ENCODE results near the gene UBXN1.

Gene UBXN1

DNA sequence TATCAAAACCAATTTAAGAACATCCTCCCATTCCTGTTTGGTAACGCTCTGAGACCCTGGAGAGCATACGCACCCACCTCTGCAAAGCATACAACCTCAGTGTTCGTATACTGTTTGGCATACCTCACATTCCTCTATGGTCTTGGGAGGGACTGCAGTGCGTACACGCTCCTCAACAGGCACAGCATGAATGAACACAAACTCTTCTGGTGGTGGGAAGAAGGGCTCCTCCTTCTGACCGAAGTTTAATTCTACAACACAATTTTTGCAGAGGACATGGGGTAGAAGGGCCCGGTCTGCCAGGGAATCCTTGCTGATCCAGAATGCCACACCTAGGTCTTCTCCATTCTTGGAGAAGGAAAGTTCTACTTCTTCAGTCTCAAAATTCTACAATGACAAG, 43.1 kb upstream of the UBXN1 start:
- TF ChIP-seq SPI1 (IDR thresholded peaks at IDR 0.05; ENCODE audit: low read depth, low read length) (no peak), POLR2A (IDR thresholded peaks at IDR 0.05; ENCODE audit: low read depth, low read length) (no peak), POLR2AphosphoS5 (IDR thresholded peaks at IDR 0.05; ENCODE audit: low read depth, low read length) (no peak), TAF1 (IDR thresholded peaks at IDR 0.05; ENCODE audit: low read depth, low read length) (no peak), PAX5 (IDR thresholded peaks at IDR 0.05; ENCODE audit: insufficient read depth, low read length, severe bottlenecking) (no peak), POU2F2 (IDR thresholded peaks at IDR 0.05; ENCODE audit: low read depth, low read length) (no peak)
- no peak for FAIRE-seq
- DNase-seq (ENCODE audit: insufficient read length, low spot score) = no peak

DNA sequence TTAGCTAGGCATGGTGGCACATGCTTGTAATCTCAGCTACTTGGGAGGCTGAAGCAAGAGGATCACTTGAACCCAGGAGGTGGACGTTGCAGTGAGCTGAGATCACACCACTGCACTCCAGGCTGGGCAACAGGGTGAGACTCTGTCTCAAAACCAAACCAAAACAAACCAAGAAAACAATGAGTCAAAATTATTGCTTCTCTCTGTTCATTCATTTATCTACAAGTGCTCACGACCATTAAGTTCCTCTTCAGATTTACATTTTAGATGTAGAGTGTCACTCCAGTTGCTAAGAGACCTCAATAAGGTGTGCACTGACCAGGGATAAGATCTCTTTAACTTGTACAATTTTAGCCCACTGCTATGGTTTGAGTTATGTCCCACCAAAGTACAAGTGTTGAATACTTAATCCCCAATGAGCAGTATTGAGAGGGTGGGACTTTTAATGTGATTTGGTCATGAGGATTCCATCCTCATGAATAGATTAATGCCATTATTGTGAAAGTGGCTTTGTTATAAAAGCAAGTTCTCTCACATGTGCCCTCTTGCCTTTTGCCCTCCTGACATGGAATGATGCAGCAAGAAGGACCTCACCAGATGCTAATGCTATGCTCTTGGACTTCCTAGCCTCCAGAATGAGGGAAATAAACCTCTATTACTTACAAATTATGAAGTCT, 40.6 kb upstream of the UBXN1 start:
- DNase-seq (ENCODE audit: insufficient read length, low spot score) (no peak), FAIRE-seq (no peak)
- TF ChIP-seq PAX5 (IDR thresholded peaks at IDR 0.05; ENCODE audit: insufficient read depth, low read length, severe bottlenecking) (no peak), POU2F2 (IDR thresholded peaks at IDR 0.05; ENCODE audit: low read depth, low read length) (no peak), SPI1 (IDR thresholded peaks at IDR 0.05; ENCODE audit: low read depth, low read length) (no peak), POLR2A (IDR thresholded peaks at IDR 0.05; ENCODE audit: low read depth, low read length) (no peak), TAF1 (IDR thresholded peaks at IDR 0.05; ENCODE audit: low read depth, low read length) (no peak), POLR2AphosphoS5 (IDR thresholded peaks at IDR 0.05; ENCODE audit: low read depth, low read length) (no peak)

DNA sequence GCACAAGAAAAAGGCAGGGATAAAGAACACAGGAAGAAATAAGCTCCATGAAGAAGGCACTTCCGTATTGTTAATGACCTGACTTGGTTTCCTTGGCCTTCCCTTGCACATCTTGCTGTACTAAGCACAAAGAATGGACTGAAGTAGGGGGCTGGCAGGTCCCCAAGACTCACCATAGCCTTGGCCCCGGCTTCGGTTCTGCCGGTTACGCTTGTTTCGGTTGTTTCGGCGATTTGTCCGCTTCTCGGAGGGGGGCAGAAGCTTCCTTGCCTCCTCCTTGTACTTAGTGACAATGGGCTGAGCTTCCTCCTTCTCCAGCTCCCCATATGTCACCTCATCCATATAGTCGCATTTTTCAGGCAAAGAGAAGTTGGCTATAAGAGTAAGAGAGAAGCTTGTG, 37.9 kb upstream of the UBXN1 start:
- DNase-seq (ENCODE audit: insufficient read length, low spot score) (no peak), FAIRE-seq (no peak)
- TF ChIP-seq POLR2A (IDR thresholded peaks at IDR 0.05; ENCODE audit: low read depth, low read length) (no peak), POLR2AphosphoS5 (IDR thresholded peaks at IDR 0.05; ENCODE audit: low read depth, low read length) (no peak), SPI1 (IDR thresholded peaks at IDR 0.05; ENCODE audit: low read depth, low read length) (no peak), POU2F2 (IDR thresholded peaks at IDR 0.05; ENCODE audit: low read depth, low read length) (no peak), PAX5 (IDR thresholded peaks at IDR 0.05; ENCODE audit: insufficient read depth, low read length, severe bottlenecking) (no peak), TAF1 (IDR thresholded peaks at IDR 0.05; ENCODE audit: low read depth, low read length) (no peak)

DNA sequence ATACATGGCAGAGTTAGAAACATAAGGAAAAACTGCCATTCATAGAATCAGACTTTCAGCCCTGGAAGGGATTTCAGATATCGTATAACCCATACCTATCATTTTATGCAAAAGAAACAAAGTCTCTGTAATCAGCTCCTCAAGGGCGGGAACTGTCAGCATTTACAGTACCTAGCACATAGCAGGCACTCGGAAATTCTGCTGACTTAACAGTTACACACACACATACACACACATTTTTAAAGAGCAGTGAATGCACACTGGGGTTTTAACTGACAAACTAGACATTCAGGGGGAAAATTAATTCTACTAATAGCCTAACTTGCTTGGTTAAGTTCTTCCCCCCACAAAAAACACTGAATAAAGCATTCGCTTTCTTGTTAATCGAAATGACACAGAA, 37.3 kb upstream of the UBXN1 start:
- FAIRE-seq (no peak), DNase-seq (ENCODE audit: insufficient read length, low spot score) (no peak)
- no peak for TF ChIP-seq TAF1 (IDR thresholded peaks at IDR 0.05; ENCODE audit: low read depth, low read length)
- no peak for TF ChIP-seq POLR2AphosphoS5 (IDR thresholded peaks at IDR 0.05; ENCODE audit: low read depth, low read length)
- TF ChIP-seq SPI1 (IDR thresholded peaks at IDR 0.05; ENCODE audit: low read depth, low read length) = no peak
- TF ChIP-seq POLR2A (IDR thresholded peaks at IDR 0.05; ENCODE audit: low read depth, low read length) = no peak
- TF ChIP-seq POU2F2 (IDR thresholded peaks at IDR 0.05; ENCODE audit: low read depth, low read length) = no peak
- no peak for TF ChIP-seq PAX5 (IDR thresholded peaks at IDR 0.05; ENCODE audit: insufficient read depth, low read length, severe bottlenecking)

DNA sequence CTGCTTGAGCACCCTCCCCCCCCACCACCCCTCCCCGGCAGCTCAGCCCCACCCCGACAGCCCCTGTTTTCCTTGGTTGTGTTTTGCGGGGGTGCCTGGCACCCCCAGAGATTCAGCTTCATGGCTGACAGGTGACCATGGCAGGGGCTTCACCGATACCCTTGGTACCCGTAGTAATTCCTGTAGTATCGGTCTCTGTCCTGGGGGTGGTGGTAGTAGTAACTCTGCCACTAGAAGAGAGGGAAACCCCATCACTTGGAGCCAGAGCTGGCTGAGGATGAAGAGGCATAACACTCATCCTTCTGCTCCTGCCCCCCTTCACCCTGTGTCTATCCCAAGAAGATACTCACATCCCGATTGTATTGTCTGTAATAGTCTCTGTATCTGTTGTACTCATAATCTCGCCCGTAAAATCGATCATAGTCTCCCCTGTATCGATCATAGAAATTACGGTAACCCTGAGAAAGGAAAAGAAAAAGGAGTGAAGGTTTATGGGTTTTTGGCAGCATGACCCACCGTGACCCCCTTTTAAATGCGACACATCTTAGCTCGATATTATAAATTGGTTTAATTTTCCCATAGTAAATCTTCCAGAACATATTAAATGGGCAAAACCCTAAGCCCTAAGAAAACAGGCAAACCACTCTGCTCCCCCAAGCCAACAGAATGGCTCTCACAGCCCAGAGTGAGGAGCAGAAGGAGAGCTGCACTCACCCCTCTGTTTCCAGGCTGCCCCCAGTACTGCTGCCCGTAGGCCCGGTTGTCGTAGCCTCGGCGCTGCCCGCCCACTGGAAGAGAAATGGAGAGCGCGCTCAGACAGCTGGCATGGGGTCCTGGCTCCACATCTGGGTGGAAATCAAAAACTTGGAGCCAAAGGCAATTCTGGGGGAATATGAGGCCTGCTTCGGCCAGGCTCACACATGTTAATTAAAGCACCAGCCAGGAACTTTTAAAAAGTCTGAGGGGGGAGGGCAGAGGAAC, 36.6 kb upstream of the UBXN1 start:
- DNase-seq (ENCODE audit: insufficient read length, low spot score) (no peak), FAIRE-seq (no peak)
- TF ChIP-seq POLR2A (IDR thresholded peaks at IDR 0.05; ENCODE audit: low read depth, low read length) (no peak), TAF1 (IDR thresholded peaks at IDR 0.05; ENCODE audit: low read depth, low read length) (no peak), SPI1 (IDR thresholded peaks at IDR 0.05; ENCODE audit: low read depth, low read length) (no peak), POLR2AphosphoS5 (IDR thresholded peaks at IDR 0.05; ENCODE audit: low read depth, low read length) (no peak), PAX5 (IDR thresholded peaks at IDR 0.05; ENCODE audit: insufficient read depth, low read length, severe bottlenecking) (no peak), POU2F2 (IDR thresholded peaks at IDR 0.05; ENCODE audit: low read depth, low read length) (no peak)

DNA sequence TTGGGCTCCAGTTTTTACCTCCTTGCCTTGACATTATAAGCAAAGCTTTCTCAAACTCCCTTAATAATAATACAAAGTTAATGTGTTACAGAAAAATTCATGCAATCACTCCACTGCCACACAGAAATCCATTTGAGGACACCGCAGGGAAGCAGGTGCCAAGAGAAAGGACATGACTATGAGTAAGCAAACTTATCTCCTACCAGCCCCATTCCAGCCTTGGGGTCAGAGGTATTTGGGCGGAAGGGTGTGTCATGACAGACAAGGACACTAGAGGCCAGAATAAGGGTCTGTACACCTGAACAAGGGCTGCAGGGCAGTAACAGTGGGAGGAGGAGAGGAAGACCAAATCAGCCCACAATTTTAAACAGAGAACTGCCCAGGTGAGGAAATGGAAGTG, 34.5 kb upstream of the UBXN1 start:
- FAIRE-seq (no peak), DNase-seq (ENCODE audit: insufficient read length, low spot score) (no peak)
- no peak for TF ChIP-seq POU2F2 (IDR thresholded peaks at IDR 0.05; ENCODE audit: low read depth, low read length)
- no peak for TF ChIP-seq POLR2A (IDR thresholded peaks at IDR 0.05; ENCODE audit: low read depth, low read length)
- TF ChIP-seq TAF1 (IDR thresholded peaks at IDR 0.05; ENCODE audit: low read depth, low read length) = no peak
- TF ChIP-seq POLR2AphosphoS5 (IDR thresholded peaks at IDR 0.05; ENCODE audit: low read depth, low read length) = no peak
- TF ChIP-seq SPI1 (IDR thresholded peaks at IDR 0.05; ENCODE audit: low read depth, low read length) = no peak
- TF ChIP-seq PAX5 (IDR thresholded peaks at IDR 0.05; ENCODE audit: insufficient read depth, low read length, severe bottlenecking) = no peak

DNA sequence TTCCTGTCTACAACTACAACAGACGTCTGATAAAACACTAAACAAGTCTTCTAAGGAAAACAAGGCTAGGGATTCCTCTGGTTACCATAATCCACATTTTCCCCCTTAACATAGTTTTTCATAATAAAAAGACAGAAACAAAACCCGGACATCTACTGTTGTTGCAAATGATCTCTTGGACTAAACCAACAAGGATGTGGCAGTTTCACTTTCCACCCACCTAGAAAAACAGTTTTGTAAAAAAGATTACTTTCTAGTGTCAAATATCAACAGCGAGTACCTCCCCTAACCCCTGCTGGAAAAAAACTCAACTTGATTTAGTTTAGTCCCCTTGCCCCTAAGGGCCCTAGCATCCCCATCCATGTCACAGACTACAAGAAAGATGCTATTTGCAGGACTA, 34.0 kb upstream of the UBXN1 start:
- DNase-seq (ENCODE audit: insufficient read length, low spot score) (no peak), FAIRE-seq (no peak)
- TF ChIP-seq POLR2A (IDR thresholded peaks at IDR 0.05; ENCODE audit: low read depth, low read length) (no peak), PAX5 (IDR thresholded peaks at IDR 0.05; ENCODE audit: insufficient read depth, low read length, severe bottlenecking) (no peak), TAF1 (IDR thresholded peaks at IDR 0.05; ENCODE audit: low read depth, low read length) (no peak), POLR2AphosphoS5 (IDR thresholded peaks at IDR 0.05; ENCODE audit: low read depth, low read length) (no peak), POU2F2 (IDR thresholded peaks at IDR 0.05; ENCODE audit: low read depth, low read length) (no peak), SPI1 (IDR thresholded peaks at IDR 0.05; ENCODE audit: low read depth, low read length) (no peak)

DNA sequence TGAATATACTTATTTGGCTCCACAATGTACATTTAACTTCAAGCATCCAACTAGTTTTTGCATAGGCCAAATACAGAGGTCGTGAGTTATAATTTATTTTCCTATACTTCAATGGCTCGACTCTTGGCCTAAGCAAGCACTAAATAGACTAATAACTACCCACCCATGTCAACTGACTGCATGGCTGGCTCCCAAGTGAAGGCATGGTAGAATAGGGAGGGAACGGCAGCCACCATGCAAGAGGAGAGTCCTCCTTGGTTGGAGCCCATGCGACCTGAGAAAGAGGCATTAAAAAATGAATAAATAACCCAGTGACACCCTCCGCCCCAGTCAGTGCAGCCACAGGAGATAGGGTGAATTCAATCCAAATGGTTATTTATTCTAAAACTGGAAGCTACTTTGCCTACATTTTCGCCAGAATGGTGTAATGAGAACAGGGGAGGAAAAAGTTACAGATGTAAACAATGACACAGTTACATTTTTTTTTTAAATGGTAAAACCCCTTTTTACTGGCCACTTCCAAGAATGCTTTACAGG, 33.5 kb upstream of the UBXN1 start:
- no peak for FAIRE-seq
- TF ChIP-seq PAX5 (IDR thresholded peaks at IDR 0.05; ENCODE audit: insufficient read depth, low read length, severe bottlenecking) (no peak), TAF1 (IDR thresholded peaks at IDR 0.05; ENCODE audit: low read depth, low read length) (no peak), POLR2A (IDR thresholded peaks at IDR 0.05; ENCODE audit: low read depth, low read length) (no peak), POLR2AphosphoS5 (IDR thresholded peaks at IDR 0.05; ENCODE audit: low read depth, low read length) (no peak), SPI1 (IDR thresholded peaks at IDR 0.05; ENCODE audit: low read depth, low read length) (no peak), POU2F2 (IDR thresholded peaks at IDR 0.05; ENCODE audit: low read depth, low read length) (no peak)
- no peak for DNase-seq (ENCODE audit: insufficient read length, low spot score)

DNA sequence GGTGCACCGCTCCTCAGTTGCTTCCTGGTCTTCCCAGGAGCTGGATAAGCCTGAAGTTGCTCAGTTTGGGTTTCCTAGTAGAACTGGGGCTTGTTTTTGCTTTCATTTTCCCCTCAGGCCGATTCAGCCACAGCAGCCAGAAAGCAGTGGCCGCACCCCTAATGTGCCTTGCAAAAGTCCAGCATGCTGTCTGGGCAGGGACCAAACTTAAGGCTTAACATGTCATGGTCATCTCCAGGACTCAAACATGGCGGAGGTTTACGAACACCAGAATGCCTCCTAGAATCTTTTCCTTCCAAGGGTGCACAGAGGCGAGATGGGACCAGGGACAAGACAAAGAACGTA, 31.1 kb upstream of the UBXN1 start:
- DNase-seq (ENCODE audit: insufficient read length, low spot score) (no peak), FAIRE-seq (peak; percentile 50)
- no peak for TF ChIP-seq PAX5 (IDR thresholded peaks at IDR 0.05; ENCODE audit: insufficient read depth, low read length, severe bottlenecking)
- no peak for TF ChIP-seq POLR2AphosphoS5 (IDR thresholded peaks at IDR 0.05; ENCODE audit: low read depth, low read length)
- TF ChIP-seq POU2F2 (IDR thresholded peaks at IDR 0.05; ENCODE audit: low read depth, low read length) = no peak
- TF ChIP-seq POLR2A (IDR thresholded peaks at IDR 0.05; ENCODE audit: low read depth, low read length) = no peak
- TF ChIP-seq TAF1 (IDR thresholded peaks at IDR 0.05; ENCODE audit: low read depth, low read length) = no peak
- TF ChIP-seq SPI1 (IDR thresholded peaks at IDR 0.05; ENCODE audit: low read depth, low read length) = no peak
